Activated T-cell treated with anti-CD3 and anti-CD28 coated beads, Interleukin-2, amount 50 U/mL, for 24 hours (primary cell): ENCODE measurements around the gene UBR3.

Experiments
- DNase-seq: peaks from one replicate; pipeline ENCODE4 v3.0.0-alpha.2; 2020
- H3K27ac Mint-ChIP-seq: 2 replicates; pipeline ENCODE4 v1.8.0; 2020; ENCODE audit warnings: mild to moderate bottlenecking, mixed read lengths
- H3K27me3 Mint-ChIP-seq: 2 replicates; pipeline ENCODE4 v1.8.0; 2020; ENCODE audit warnings: mixed read lengths
- H3K36me3 Mint-ChIP-seq: 2 replicates; pipeline ENCODE4 v1.8.0; 2020; ENCODE audit warnings: low read depth, mixed read lengths
- H3K4me1 Mint-ChIP-seq: 2 replicates; pipeline ENCODE4 v1.8.0; 2020; ENCODE audit warnings: low read depth, mixed read lengths
- H3K4me3 Mint-ChIP-seq: 2 replicates; pipeline ENCODE4 v1.8.0; 2020; ENCODE audit warnings: mild to moderate bottlenecking, moderate library complexity, mixed read lengths
- H3K9me3 Mint-ChIP-seq: 2 replicates; pipeline ENCODE4 v1.8.0; 2020; ENCODE audit warnings: mixed read lengths

The UBR3 gene

GRCh38 chr2:170006587-170007325 lies 179.5 kb downstream of the UBR3 start:
- no peaks in the 10 kb centered on the region for H3K4me1 Mint-ChIP-seq
- H3K36me3 Mint-ChIP-seq = peaks cover 73% of the 10 kb centered on the region
- no peak for DNase-seq
- H3K4me3 Mint-ChIP-seq = no peak overlapping the region
- no peak overlapping the region for H3K27ac Mint-ChIP-seq
- H3K9me3 Mint-ChIP-seq = no peaks in the 10 kb centered on the region
- H3K27me3 Mint-ChIP-seq = no peaks in the 10 kb centered on the region

- no peak for DNase-seq
- H3K36me3 Mint-ChIP-seq = peaks cover 68% of the 10 kb centered on the region
- H3K27me3 Mint-ChIP-seq = no peaks in the 10 kb centered on the region
- no peaks in the 10 kb centered on the region for H3K9me3 Mint-ChIP-seq
- no peaks in the 10 kb centered on the region for H3K4me1 Mint-ChIP-seq
- H3K4me3 Mint-ChIP-seq = no peak overlapping the region
- H3K27ac Mint-ChIP-seq = no peak overlapping the region
These were observed 182.0 kb downstream of the UBR3 start for GRCh38 chr2:170009209-170009608.

- H3K9me3 Mint-ChIP-seq = no peaks in the 10 kb centered on the region
- no peak overlapping the region for H3K4me3 Mint-ChIP-seq
- H3K27me3 Mint-ChIP-seq = no peaks in the 10 kb centered on the region
- H3K27ac Mint-ChIP-seq = no peak overlapping the region
- H3K4me1 Mint-ChIP-seq = no peaks in the 10 kb centered on the region
- peaks cover 47% of the 10 kb centered on the region for H3K36me3 Mint-ChIP-seq
- DNase-seq = no peak
These were observed 185.5 kb downstream of the UBR3 start for GRCh38 chr2:170012773-170013172.

GRCh38 chr2:170013802-170014551 lies 186.7 kb downstream of the UBR3 start:
- Mint-ChIP-seq H3K27me3 (no peaks in the 10 kb centered on the region), H3K27ac (no peak overlapping the region), H3K4me1 (no peaks in the 10 kb centered on the region), H3K9me3 (no peaks in the 10 kb centered on the region), H3K36me3 (peaks cover 47% of the 10 kb centered on the region), H3K4me3 (no peak overlapping the region)
- no peak for DNase-seq

- H3K36me3 Mint-ChIP-seq = peaks cover 50% of the 10 kb centered on the region
These were observed 187.5 kb downstream of the UBR3 start for GRCh38 chr2:170014769-170015168.

GRCh38 chr2:170017860-170018532 lies 190.7 kb downstream of the UBR3 start:
- Mint-ChIP-seq H3K4me1 (no peaks in the 10 kb centered on the region), H3K36me3 (peaks cover 44% of the 10 kb centered on the region), H3K4me3 (no peak overlapping the region), H3K27me3 (no peaks in the 10 kb centered on the region), H3K27ac (no peak overlapping the region), H3K9me3 (no peaks in the 10 kb centered on the region)
- no peak for DNase-seq

More at GRCh38 chr2:170014769-170015168, 187.5 kb downstream of the UBR3 start:
- no peaks in the 10 kb centered on the region for H3K4me1 Mint-ChIP-seq
- H3K27me3 Mint-ChIP-seq = no peaks in the 10 kb centered on the region
- H3K4me3 Mint-ChIP-seq = no peak overlapping the region
- H3K9me3 Mint-ChIP-seq = no peaks in the 10 kb centered on the region
- H3K27ac Mint-ChIP-seq = no peak overlapping the region
- DNase-seq = no peak

- Mint-ChIP-seq H3K36me3 (peaks cover 39% of the 10 kb centered on the region), H3K4me1 (no peaks in the 10 kb centered on the region), H3K9me3 (no peaks in the 10 kb centered on the region), H3K27ac (no peak overlapping the region), H3K4me3 (no peak overlapping the region), H3K27me3 (no peaks in the 10 kb centered on the region)
- no peak for DNase-seq
These were observed 192.0 kb downstream of the UBR3 start for GRCh38 chr2:170019060-170019805.

- Mint-ChIP-seq H3K9me3 (no peaks in the 10 kb centered on the region), H3K27ac (no peak overlapping the region), H3K27me3 (no peaks in the 10 kb centered on the region), H3K36me3 (peaks cover 34% of the 10 kb centered on the region), H3K4me1 (no peaks in the 10 kb centered on the region), H3K4me3 (no peak overlapping the region)
- DNase-seq = no peak
These were observed 193.5 kb downstream of the UBR3 start for GRCh38 chr2:170020777-170021176.

- Mint-ChIP-seq H3K36me3 (peaks cover 32% of the 10 kb centered on the region), H3K27ac (no peak overlapping the region), H3K4me1 (no peaks in the 10 kb centered on the region), H3K9me3 (no peaks in the 10 kb centered on the region), H3K4me3 (no peak overlapping the region), H3K27me3 (no peaks in the 10 kb centered on the region)
- no peak for DNase-seq
These were observed 195.4 kb downstream of the UBR3 start for GRCh38 chr2:170022692-170023091.

- no peaks in the 10 kb centered on the region for H3K9me3 Mint-ChIP-seq
- no peak overlapping the region for H3K27ac Mint-ChIP-seq
- no peaks in the 10 kb centered on the region for H3K4me1 Mint-ChIP-seq
- H3K36me3 Mint-ChIP-seq = peaks cover 38% of the 10 kb centered on the region
- DNase-seq = no peak
- H3K4me3 Mint-ChIP-seq = no peak overlapping the region
- H3K27me3 Mint-ChIP-seq = no peaks in the 10 kb centered on the region
These were observed 197.5 kb downstream of the UBR3 start for GRCh38 chr2:170024721-170025120.

- no peak for DNase-seq
- H3K36me3 Mint-ChIP-seq = peaks cover 39% of the 10 kb centered on the region
- no peaks in the 10 kb centered on the region for H3K4me1 Mint-ChIP-seq
- H3K4me3 Mint-ChIP-seq = no peak overlapping the region
- no peaks in the 10 kb centered on the region for H3K9me3 Mint-ChIP-seq
- no peaks in the 10 kb centered on the region for H3K27me3 Mint-ChIP-seq
- H3K27ac Mint-ChIP-seq = no peak overlapping the region
These were observed 198.0 kb downstream of the UBR3 start for GRCh38 chr2:170025223-170025622.

GRCh38 chr2:170026361-170026760 lies 199.1 kb downstream of the UBR3 start:
- DNase-seq = no peak
- no peaks in the 10 kb centered on the region for H3K9me3 Mint-ChIP-seq
- no peak overlapping the region for H3K4me3 Mint-ChIP-seq
- no peaks in the 10 kb centered on the region for H3K27me3 Mint-ChIP-seq
- peaks cover 43% of the 10 kb centered on the region for H3K36me3 Mint-ChIP-seq
- H3K4me1 Mint-ChIP-seq = no peaks in the 10 kb centered on the region
- H3K27ac Mint-ChIP-seq = no peak overlapping the region

GRCh38 chr2:170029551-170029950 lies 202.3 kb downstream of the UBR3 start:
- DNase-seq = no peak
- peaks cover 47% of the 10 kb centered on the region for H3K36me3 Mint-ChIP-seq
- H3K4me3 Mint-ChIP-seq = no peak overlapping the region
- no peaks in the 10 kb centered on the region for H3K4me1 Mint-ChIP-seq
- H3K27me3 Mint-ChIP-seq = no peaks in the 10 kb centered on the region
- H3K27ac Mint-ChIP-seq = no peak overlapping the region
- no peaks in the 10 kb centered on the region for H3K9me3 Mint-ChIP-seq

GRCh38 chr2:170030040-170030439 lies 202.8 kb downstream of the UBR3 start:
- no peaks in the 10 kb centered on the region for H3K4me1 Mint-ChIP-seq
- no peak overlapping the region for H3K27ac Mint-ChIP-seq
- no peak overlapping the region for H3K4me3 Mint-ChIP-seq
- H3K9me3 Mint-ChIP-seq = no peaks in the 10 kb centered on the region
- no peaks in the 10 kb centered on the region for H3K27me3 Mint-ChIP-seq
- no peak for DNase-seq
- H3K36me3 Mint-ChIP-seq = peaks cover 47% of the 10 kb centered on the region
